ENCODE measurements around the gene OR1C1.

- TF ChIP-seq, protein P1, sequence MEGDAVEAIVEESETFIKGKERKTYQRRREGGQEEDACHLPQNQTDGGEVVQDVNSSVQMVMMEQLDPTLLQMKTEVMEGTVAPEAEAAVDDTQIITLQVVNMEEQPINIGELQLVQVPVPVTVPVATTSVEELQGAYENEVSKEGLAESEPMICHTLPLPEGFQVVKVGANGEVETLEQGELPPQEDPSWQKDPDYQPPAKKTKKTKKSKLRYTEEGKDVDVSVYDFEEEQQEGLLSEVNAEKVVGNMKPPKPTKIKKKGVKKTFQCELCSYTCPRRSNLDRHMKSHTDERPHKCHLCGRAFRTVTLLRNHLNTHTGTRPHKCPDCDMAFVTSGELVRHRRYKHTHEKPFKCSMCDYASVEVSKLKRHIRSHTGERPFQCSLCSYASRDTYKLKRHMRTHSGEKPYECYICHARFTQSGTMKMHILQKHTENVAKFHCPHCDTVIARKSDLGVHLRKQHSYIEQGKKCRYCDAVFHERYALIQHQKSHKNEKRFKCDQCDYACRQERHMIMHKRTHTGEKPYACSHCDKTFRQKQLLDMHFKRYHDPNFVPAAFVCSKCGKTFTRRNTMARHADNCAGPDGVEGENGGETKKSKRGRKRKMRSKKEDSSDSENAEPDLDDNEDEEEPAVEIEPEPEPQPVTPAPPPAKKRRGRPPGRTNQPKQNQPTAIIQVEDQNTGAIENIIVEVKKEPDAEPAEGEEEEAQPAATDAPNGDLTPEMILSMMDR (conservative IDR thresholded peaks at IDR 0.05; ENCODE audit: low read length): no peak
- no peak for TF ChIP-seq EZH2phosphoT487 (IDR thresholded peaks at IDR 0.05; ENCODE audit: borderline replicate concordance)
Observed at GRCh38 chr1:247769603-247770002, 9.2 kb upstream of the OR1C1 start.
